PC-9 (cell line): Measurements from ENCODE around the gene SLC22A1. TPM values are rescaled to one million over a fixed set of nuclear protein-coding genes. Genes with fewer than 3 reads are reported as not detected.

Source experiments
- Bru-seq: library from RNA; stranded (reverse); fragments of 400-500 nt; gene quantifications from one replicate; lab custom pipeline; 2021; lab: Mats Ljungman, UMichigan
- BruChase-seq, 2 experiments: library from RNA; stranded (reverse); fragments of 400-500 nt; gene quantifications; one replicate each; lab custom pipeline; 2021; lab: Mats Ljungman, UMichigan
- BruUV-seq: library from RNA; stranded (reverse); fragments of 400-500 nt; replicated peaks from 2 replicates; lab custom pipeline; 2021; lab: Mats Ljungman, UMichigan
- CTCF ChIA-PET: fragments of 300-600 bp; sonication (Branson Sonifier 250); formaldehyde crosslinking; loops from one replicate; lab custom pipeline; 2022; ENCODE audit warnings: antibody characterized with exemption; lab: Charles Lee
- POLR2A ChIA-PET: fragments of 300-600 bp; sonication (Branson Sonifier 250); formaldehyde crosslinking; loops from one replicate; lab custom pipeline; 2022; ENCODE audit warnings: antibody characterized with exemption; ENCODE audit not compliant: unreplicated experiment; lab: Charles Lee
- DNase-seq, 2 experiments: peaks; one replicate each; pipeline versions ENCODE4 v3.0.0 to v3.0.0-alpha.2; 2015 to 2022; ENCODE audit warnings: mixed read lengths in 1 of 2
- H2AFZ ChIP-seq: fragments of 200-600 bp; sonication (generic); 2 replicates; pipeline ENCODE4 v1.8.1; 2017; ENCODE audit warnings: antibody characterized with exemption
- H3F3A ChIP-seq: fragments of 200-600 bp; sonication (generic); 2 replicates; pipeline ENCODE4 v1.8.1; 2017; ENCODE audit warnings: antibody characterized with exemption, mild to moderate bottlenecking, low read depth; ENCODE audit not compliant: insufficient read depth
- H3K27ac ChIP-seq: fragments of 200-600 bp; sonication (generic); 2 replicates; pipeline ENCODE4 v1.6.1; 2016; ENCODE audit warnings: mixed run types
- H3K27me3 ChIP-seq: fragments of 200-600 bp; sonication (generic); 2 replicates; pipeline ENCODE4 v1.6.1; 2016; ENCODE audit warnings: low read depth, mixed run types; ENCODE audit not compliant: insufficient read depth
- H3K36me3 ChIP-seq: fragments of 200-600 bp; sonication (generic); 2 replicates; pipeline ENCODE4 v1.6.1; 2016; ENCODE audit warnings: low read depth, mixed run types
- H3K4me1 ChIP-seq: fragments of 200-600 bp; sonication (generic); replicated peaks from 2 replicates; pipeline ENCODE4 v1.6.1; 2016; ENCODE audit warnings: mixed run types; ENCODE audit not compliant: insufficient read depth
- H3K4me2 ChIP-seq: fragments of 200-600 bp; sonication (generic); 2 replicates; pipeline ENCODE4 v1.6.1; 2017; ENCODE audit warnings: mixed run types
- H3K4me3 ChIP-seq: fragments of 200-600 bp; sonication (generic); 2 replicates; pipeline ENCODE4 v1.6.1; 2016; ENCODE audit warnings: mixed run types
- H3K79me2 ChIP-seq: fragments of 200-600 bp; sonication (generic); 2 replicates; pipeline ENCODE4 v1.6.1; 2017; ENCODE audit warnings: low read depth, mixed run types
- H3K9me2 ChIP-seq: fragments of 200-600 bp; sonication (generic); 2 replicates; pipeline ENCODE4 v1.8.1; 2017; ENCODE audit warnings: mild to moderate bottlenecking; ENCODE audit not compliant: insufficient read depth
- H3K9me3 ChIP-seq: fragments of 200-600 bp; sonication (generic); 2 replicates; pipeline ENCODE4 v1.8.1; 2016; ENCODE audit warnings: low read depth; ENCODE audit not compliant: insufficient read depth
- H4K20me1 ChIP-seq: fragments of 200-600 bp; sonication (generic); 2 replicates; pipeline ENCODE4 v1.8.1; 2017; ENCODE audit not compliant: insufficient read depth
- CTCF ChIP-seq: fragments of 200-600 bp; sonication (generic); conservative IDR thresholded peaks from 2 replicates; pipeline ENCODE4 v1.6.1; 2017; ENCODE audit warnings: mixed run types, antibody characterized with exemption, mild to moderate bottlenecking, moderate library complexity
- EZH2 ChIP-seq: fragments of 200-600 bp; sonication (generic); IDR thresholded peaks from 2 replicates; pipeline ENCODE4 v1.8.0; 2017; ENCODE audit warnings: antibody characterized with exemption, low read depth
- intact Hi-C: fragments of 100-400 bp; cut with micrococcal nuclease; formaldehyde crosslinking; loops from one replicate; pipeline ENCODE4 v1.10.0; 2022; ENCODE audit not compliant: unreplicated experiment
- long read RNA-seq: library from polyadenylated mRNA; stranded (forward); transcript quantifications from one replicate; pipeline ENCODE4 v2.0.0, GENCODE V29; 2022
- total RNA-seq: library from RNA; stranded (reverse); gene quantifications from 2 replicates; pipeline ENCODE4 v1.2.3, GENCODE V29; 2021

SLC22A1 gene
- total RNA-seq, result 0.25 TPM in 1 of 2 replicates, not detected in the other
- Bru-seq, nascent RNA, result percentile 21 among the genes with signal in this experiment
- BruChase-seq, experiment 1, labeled RNA remaining after a 2-hour chase, result percentile 20 among the genes with signal in this experiment
- BruChase-seq, experiment 2, labeled RNA remaining after a 6-hour chase, result percentile 15 among the genes with signal in this experiment
- long read RNA-seq, result 0 reads

- Histone ChIP-seq H3K4me3 (no peak within 1 kb of the TSS), H3K27ac (no peak within 1 kb of the TSS), H2AFZ (no peak within 1 kb of the TSS), H3K27me3 (no peaks in the 10 kb centered on the region), H3K4me2 (no peak within 1 kb of the TSS), H3K9me3 (no peaks in the 10 kb centered on the region), H4K20me1 (no peaks in the 10 kb centered on the region), H3K36me3 (no peaks in the 10 kb centered on the region), H3K79me2 (no peaks in the 10 kb centered on the region), H3F3A (no peaks in the 10 kb centered on the region), H3K4me1 (no peaks in the 10 kb centered on the region), H3K9me2 (no peaks in the 10 kb centered on the region)
- CTCF ChIA-PET, result no interaction called here
- BruUV-seq, result no TSS peak
- intact Hi-C loops, result no loop called here
- TF ChIP-seq EZH2 (no peak), CTCF (no peak)
- DNase-seq, result no peak
- POLR2A ChIA-PET, result no interaction called here
Measured at GRCh38 chr6:160121558-160121957, at the start of gene SLC22A1. Gene SLC22A1, plus strand, starts transcription at chr6:160121815. Its CDS starts 121 bp downstream, at chr6:160121936.

- Histone ChIP-seq H3K27me3 (no peaks in the 10 kb centered on the region), H3K4me2 (no peak overlapping the region), H3K4me3 (no peak overlapping the region), H3K4me1 (no peaks in the 10 kb centered on the region), H3K9me2 (no peaks in the 10 kb centered on the region), H3K9me3 (no peaks in the 10 kb centered on the region), H3K79me2 (no peaks in the 10 kb centered on the region), H3K27ac (no peak overlapping the region), H4K20me1 (no peaks in the 10 kb centered on the region), H2AFZ (no peak overlapping the region), H3F3A (no peaks in the 10 kb centered on the region), H3K36me3 (no peaks in the 10 kb centered on the region)
- CTCF ChIA-PET, result no interaction called here
- no TSS peak for BruUV-seq
- DNase-seq, result no peak
- TF ChIP-seq CTCF, result no peak
- TF ChIP-seq EZH2, result no peak
- POLR2A ChIA-PET, result no interaction called here
- intact Hi-C loops, result no loop called here
Measured at GRCh38 chr6:160073272-160073671, 48.3 kb upstream of the SLC22A1 start.

GRCh38 chr6:160076009-160076408, 45.6 kb upstream of the SLC22A1 start:
- intact Hi-C loops, result no loop called here
- Histone ChIP-seq H3K4me1 (no peaks in the 10 kb centered on the region), H4K20me1 (no peaks in the 10 kb centered on the region), H3K9me2 (no peaks in the 10 kb centered on the region), H3K27ac (no peak overlapping the region), H3K4me2 (no peak overlapping the region), H3K36me3 (no peaks in the 10 kb centered on the region), H3K9me3 (no peaks in the 10 kb centered on the region), H3K79me2 (no peaks in the 10 kb centered on the region), H3K27me3 (no peaks in the 10 kb centered on the region), H3K4me3 (no peak overlapping the region), H3F3A (no peaks in the 10 kb centered on the region), H2AFZ (no peak overlapping the region)
- no peak for DNase-seq
- no TSS peak for BruUV-seq
- ChIA-PET CTCF (no interaction called here), POLR2A (no interaction called here)
- TF ChIP-seq EZH2 (no peak), CTCF (no peak)
